GM21723 (cell line): ENCODE measurements around the gene HSPA1A.
"Not testable (repeated sequence)": the region's sequence is repeated elsewhere in the genome, so short reads cannot be mapped to it uniquely, and the experiment has no call there.

Experiments
- ATAC-seq: cut with Tn5 transposase; IDR thresholded peaks from one replicate; pipeline ENCODE4 v1.9.1; 2021; ENCODE audit warnings: mild to moderate bottlenecking, moderate library complexity; ENCODE audit not compliant: unreplicated experiment

HSPA1A gene

GRCh38 chr6:31806470-31807272 lies 8.7 kb upstream of the HSPA1A start, which contains the start of gene LSM2:
Gene LSM2, minus strand, starts transcription at chr6:31806966. Its CDS starts 209 bp downstream, at chr6:31806757.
- ATAC-seq = peak; percentile 76

GRCh38 chr6:31808599-31808998 lies 6.7 kb upstream of the HSPA1A start:
- not testable (repeated sequence) for ATAC-seq

GRCh38 chr6:31811645-31812044 lies 3.7 kb upstream of the HSPA1A start:
- ATAC-seq = no peak

GRCh38 chr6:31813465-31813849 lies 1.9 kb upstream of the HSPA1A start:
- no peak for ATAC-seq

GRCh38 chr6:31814677-31815024 lies 692 bp upstream of the HSPA1A start:
- ATAC-seq = peak; percentile 27

GRCh38 chr6:31817133-31817928 lies 2.0 kb downstream of the HSPA1A start:
- ATAC-seq = not testable (repeated sequence)

GRCh38 chr6:31817929-31818511 lies 2.7 kb downstream of the HSPA1A start:
- not testable (repeated sequence) for ATAC-seq

- no peak for ATAC-seq
Measured at GRCh38 chr6:31819871-31820299, 4.5 kb downstream of the HSPA1A start.

GRCh38 chr6:31820399-31820798 lies 5.1 kb downstream of the HSPA1A start:
- ATAC-seq = not testable (repeated sequence)

GRCh38 chr6:31821301-31822035 lies 6.1 kb downstream of the HSPA1A start:
- ATAC-seq = peak; percentile 39

- ATAC-seq = peak; percentile 19
Measured at GRCh38 chr6:31822036-31822821, 6.9 kb downstream of the HSPA1A start.

GRCh38 chr6:31823592-31824196 lies 8.4 kb downstream of the HSPA1A start:
- ATAC-seq = not testable (repeated sequence)

GRCh38 chr6:31825553-31825952 lies 10.2 kb downstream of the HSPA1A start:
- no peak for ATAC-seq

- ATAC-seq = no peak
Measured at GRCh38 chr6:31826793-31827285, 11.5 kb downstream of the HSPA1A start.

- ATAC-seq = peak; percentile 51
Measured at GRCh38 chr6:31827286-31828079, 12.1 kb downstream of the HSPA1A start, which contains the start of gene HSPA1B. Gene HSPA1B, plus strand, starts transcription at chr6:31827738. Its CDS starts 213 bp downstream, at chr6:31827951.

GRCh38 chr6:31829633-31830283 lies 14.4 kb downstream of the HSPA1A start:
- ATAC-seq = no peak

GRCh38 chr6:31830886-31831335 lies 15.6 kb downstream of the HSPA1A start:
- no peak for ATAC-seq
